Astrocyte of the cerebellum (primary cell): ENCODE results near the gene CTRB1.
"Not testable (repeated sequence)": the region's sequence is repeated elsewhere in the genome, so short reads cannot be mapped to it uniquely, and the experiment has no call there.

Experiments
- DNase-seq: peaks from one replicate; pipeline ENCODE4 v3.0.0-alpha.2; 2011; ENCODE audit warnings: low read depth
- H3K4me3 ChIP-seq: 2 replicates; pipeline ENCODE4 v1.5.1; 2011; ENCODE audit warnings: mild to moderate bottlenecking, low read depth, low read length, moderate library complexity
- CTCF ChIP-seq: IDR thresholded peaks from 2 replicates; pipeline ENCODE4 v1.5.1; 2012; ENCODE audit warnings: low read length, low read depth, moderate library complexity, mild to moderate bottlenecking; ENCODE audit errors: missing control alignments
- in situ Hi-C: cut with HindIII; loops from 2 replicates; pipeline ENCODE4 v1.10.0; 2017; ENCODE audit warnings: low sequenced_read_pairs

Gene CTRB1

GRCh38 chr16:75240633-75241032 lies 21.8 kb downstream of the CTRB1 start:
- in situ Hi-C loops = loop anchor here (25.0 kb wide), 1 partner anchor 147 kb away; no protein-coding TSS in a partner anchor
- not testable (repeated sequence) for H3K4me3 ChIP-seq, DNase-seq
- TF ChIP-seq CTCF = peak; percentile 24

DNA sequence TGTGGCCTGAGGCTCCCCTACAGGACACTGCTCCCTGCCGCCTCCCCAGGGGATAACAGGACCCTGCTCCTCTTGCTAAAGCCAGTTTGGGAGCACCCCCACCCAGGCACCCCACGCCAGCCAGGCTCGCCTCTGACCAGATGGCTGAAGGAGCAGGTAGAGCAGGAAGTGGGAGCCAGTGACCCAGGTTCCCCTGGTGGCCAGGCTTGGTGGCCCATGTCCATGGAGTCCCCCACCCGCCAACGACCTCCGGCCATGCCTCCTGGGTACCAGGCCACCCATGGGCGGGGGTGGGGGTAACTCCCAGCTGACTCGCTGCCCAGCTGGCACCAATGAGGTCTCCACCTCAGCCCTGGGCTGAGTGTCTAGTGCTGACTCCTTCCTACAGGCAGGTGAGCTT lies 22.6 kb downstream of the CTRB1 start:
- in situ Hi-C loops = loop anchor here (25.0 kb wide), 1 partner anchor 146 kb away; no protein-coding TSS in a partner anchor
- TF ChIP-seq CTCF = no peak
- DNase-seq = no peak
- no peak overlapping the region for H3K4me3 ChIP-seq

DNA sequence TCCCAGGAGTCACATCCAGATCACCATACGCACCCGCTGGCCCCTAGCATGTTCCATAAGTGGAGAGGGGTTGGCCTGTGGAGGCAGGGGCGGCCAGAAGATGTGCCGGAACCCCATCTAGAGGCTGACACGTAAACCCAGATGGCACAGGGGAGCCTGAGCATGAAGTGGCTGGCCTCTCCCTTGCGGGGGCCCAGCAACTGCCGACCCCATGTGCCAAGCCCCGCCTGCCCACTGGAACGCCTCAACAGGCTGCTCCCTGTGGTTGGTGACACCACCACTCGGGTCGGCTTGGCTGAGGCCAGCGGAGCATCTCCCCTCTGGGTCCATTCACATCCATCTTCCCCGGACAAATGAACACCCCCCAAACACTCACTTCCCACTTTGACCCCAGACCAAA lies 23.2 kb downstream of the CTRB1 start:
- no peak for TF ChIP-seq CTCF

DNA sequence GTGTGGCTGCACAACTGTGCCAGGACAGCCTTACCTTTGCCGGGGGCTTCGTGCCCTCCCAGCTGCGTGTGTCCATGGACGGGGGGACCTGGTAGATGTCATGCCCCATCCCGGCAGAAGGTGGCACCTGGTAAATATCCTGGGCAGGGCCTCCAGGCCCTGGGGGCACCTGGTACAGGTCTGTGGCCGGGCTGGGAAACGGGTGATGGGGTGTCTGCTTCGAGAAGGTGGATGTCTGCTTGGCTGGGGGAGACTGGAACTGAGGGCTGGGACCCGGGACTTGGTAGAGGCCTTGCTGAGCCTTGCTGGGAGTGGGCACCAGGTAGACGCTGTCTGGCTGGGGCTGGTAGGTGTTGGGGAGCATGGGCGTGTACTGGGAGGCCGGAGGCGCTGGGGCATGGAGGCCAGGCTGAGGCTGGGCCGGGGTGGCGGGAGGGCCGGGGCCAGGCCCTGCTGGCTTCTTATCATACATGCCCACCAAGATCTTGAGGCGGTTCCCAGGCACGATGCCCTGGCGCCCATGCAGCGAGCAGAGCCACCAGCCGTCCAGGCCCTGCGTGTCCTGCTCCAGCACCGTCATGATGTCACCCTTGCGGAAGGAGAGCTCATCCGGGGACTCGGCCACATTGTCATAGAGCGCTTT lies 23.8 kb downstream of the CTRB1 start:
- in situ Hi-C loops = loop anchor here (25.0 kb wide), 1 partner anchor 145 kb away; no protein-coding TSS in a partner anchor
- not testable (repeated sequence) for DNase-seq, H3K4me3 ChIP-seq

More for the DNA sequence above, 23.2 kb downstream of the CTRB1 start:
- in situ Hi-C loops = loop anchor here (25.0 kb wide), 1 partner anchor 145 kb away; no protein-coding TSS in a partner anchor
- no peak overlapping the region for H3K4me3 ChIP-seq
- no peak for DNase-seq

GRCh38 chr16:75243667-75244224 lies 25.0 kb downstream of the CTRB1 start:
- no peak for TF ChIP-seq CTCF
- DNase-seq = no peak
- H3K4me3 ChIP-seq = no peak overlapping the region
- in situ Hi-C loops = loop anchor here (25.0 kb wide), 1 partner anchor 144 kb away; no protein-coding TSS in a partner anchor

DNA sequence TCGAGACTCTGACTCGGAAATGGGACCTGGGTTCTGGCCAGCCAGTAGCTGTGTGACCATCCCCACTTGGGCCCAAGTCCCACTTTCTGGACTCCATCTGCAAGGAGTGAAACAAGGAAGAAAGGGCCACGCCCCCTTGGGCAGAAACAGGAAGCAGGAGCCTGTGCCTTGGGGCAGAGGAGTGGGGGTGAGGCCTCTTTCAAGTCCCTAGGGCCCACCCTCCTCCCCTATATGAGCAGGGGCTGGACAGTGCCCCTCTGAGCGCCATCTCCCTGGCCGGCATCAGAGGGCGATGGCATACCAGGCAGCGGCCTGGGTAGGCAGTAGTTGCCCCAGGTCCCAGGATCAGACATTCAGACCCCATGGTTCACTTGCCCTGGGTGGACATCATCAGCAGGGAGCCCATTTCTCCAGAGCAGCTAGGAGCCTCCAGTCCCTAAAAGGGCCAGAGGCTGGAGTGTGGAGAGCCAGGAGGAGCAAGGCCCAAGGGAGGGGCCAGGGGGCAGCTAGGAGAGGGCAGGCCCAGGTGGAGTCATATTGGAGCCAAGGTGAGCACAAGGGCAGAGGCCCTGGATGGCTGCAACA lies 25.5 kb downstream of the CTRB1 start:
- no peak for TF ChIP-seq CTCF
- DNase-seq = no peak
- in situ Hi-C loops = loop anchor here (25.0 kb wide), 1 partner anchor 143 kb away; no protein-coding TSS in a partner anchor
- H3K4me3 ChIP-seq = no peak overlapping the region
